Ovary (tissue), 3 donors: ENCODE results near the gene ARHGAP40.

Experiments
- CTCF ChIP-seq, 3 donors: fragments of 450-650 bp in 2 of 3; fragments of 200-600 bp in 1 of 3; IDR thresholded peaks; one replicate each; pipeline versions ENCODE4 v1.5.1 to v1.8.0; 2016 to 2022; ENCODE audit warnings: antibody characterized with exemption in 3 of 3, mild to moderate bottlenecking in 1 of 3
- EP300 ChIP-seq: sonication (generic); formaldehyde crosslinking; IDR thresholded peaks from one replicate; pipeline ENCODE4 v1.6.1; 2017; ENCODE audit warnings: antibody characterized with exemption
- donor health status: DM: no; HTN: no; CAD: no.

GRCh38 chr20:38583306-38583705 lies 18.3 kb upstream of the ARHGAP40 start:
- TF ChIP-seq CTCF (IDR thresholded peaks at IDR 0.05) = no peak
- no peak for TF ChIP-seq EP300
